K562 (cell line): ENCODE results near the gene BRICD5. TPM values are rescaled to one million over a fixed set of nuclear protein-coding genes. Genes with fewer than 3 reads are reported as not detected.
A peak's percentile ranks its signal among the peaks of the same experiment; 100 is the strongest.

Experiments used
- ATAC-seq: fragments of 200-7000 bp; cut with Tn5 transposase; 3 replicates; pipeline ENCODE4 v1.9.1; 2020; ENCODE audit warnings: moderate library complexity
- BruUV-seq: library from RNA; stranded (reverse); fragments of 400-500 nt; replicated peaks from 2 replicates; lab custom pipeline; 2021; lab: Mats Ljungman, UMichigan
- CTCF ChIA-PET: fragments of 300-600 bp; formaldehyde crosslinking; extraction: SDS; loops from one replicate; lab custom pipeline; 2021; ENCODE audit warnings: low intra/inter-chr PET ratio; lab: Yijun Ruan, JAX
- POLR2A ChIA-PET: fragments of 300-600, 350-650 bp; sonication (Branson Sonifier 250); formaldehyde crosslinking; extraction: SDS; loops from one replicate; lab custom pipeline; 2021; ENCODE audit warnings: antibody characterized with exemption, inconsistent platforms; lab: Yijun Ruan, JAX
- DNase-seq, 4 experiments: peaks; one replicate each; pipeline versions ENCODE4 v3.0.0 to v3.0.0-alpha.2; 2011 to 2018; ENCODE audit warnings: low spot score in 3 of 4, mixed read lengths in 3 of 4; ENCODE audit errors: extremely low read depth in 1 of 4
- FAIRE-seq: peaks from 2 replicates; lab custom pipeline; 2011; peaks lifted over from hg19 to GRCh38; lab: Jason Lieb, UNC
- H2AFZ ChIP-seq: 2 replicates; pipeline ENCODE4 v1.6.0; 2011; ENCODE audit warnings: low read depth, low read length, control low read depth, inconsistent platforms
- H3K27ac ChIP-seq: fragments of 200-600 bp; 3 replicates; pipeline ENCODE4 v1.8.0; 2011; ENCODE audit warnings: low read depth, mild to moderate bottlenecking, control low read depth, inconsistent platforms, low read length, moderate library complexity, mixed read lengths; ENCODE audit errors: extremely low read depth
- H3K27me3 ChIP-seq, 2 experiments: fragments of 300-600 bp in 1 of 2; 2 replicates in 1 of 2; 3 replicates in 1 of 2; pipeline versions ENCODE4 v1.6.0 to v1.8.0; 2011; ENCODE audit warnings: inconsistent platforms in 2 of 2, low read length in 2 of 2, mild to moderate bottlenecking in 1 of 2, mixed read lengths in 1 of 2, moderate library complexity in 1 of 2; ENCODE audit not compliant: control insufficient read depth in 2 of 2, insufficient read depth in 2 of 2
- H3K36me3 ChIP-seq: fragments of 300-600 bp; 3 replicates; pipeline ENCODE4 v1.8.0; 2011; ENCODE audit warnings: mild to moderate bottlenecking, low read length, inconsistent platforms; ENCODE audit not compliant: control insufficient read depth, insufficient read depth
- H3K4me1 ChIP-seq, 2 experiments: fragments of 200-600 bp in 1 of 2; replicated peaks in 1 of 2; 2 replicates in 1 of 2; 3 replicates in 1 of 2; pipeline versions ENCODE4 v1.5.1 to v1.8.0; 2011; ENCODE audit warnings: inconsistent platforms in 2 of 2, low read length in 2 of 2, mild to moderate bottlenecking in 1 of 2, mixed read lengths in 1 of 2, moderate library complexity in 1 of 2; ENCODE audit not compliant: control insufficient read depth in 2 of 2, insufficient read depth in 2 of 2
- H3K4me2 ChIP-seq: 2 replicates; pipeline ENCODE4 v1.6.1; 2011; ENCODE audit warnings: low read length, control low read depth, inconsistent platforms, mixed read lengths; ENCODE audit not compliant: insufficient read depth
- H3K4me3 ChIP-seq: fragments of 200-600 bp; sonication (generic), shearing (Covaris generic); 2 replicates; pipeline ENCODE4 v1.5.1; 2016; ENCODE audit warnings: control low read depth, inconsistent platforms
- H3K79me2 ChIP-seq: fragments of 200-600 bp; 3 replicates; pipeline ENCODE4 v1.8.0; 2011; ENCODE audit warnings: low read length, inconsistent platforms; ENCODE audit not compliant: control insufficient read depth, insufficient read depth
- H3K9ac ChIP-seq, 2 experiments: 2 replicates each; pipeline versions ENCODE4 v1.6.0 to v1.6.1; 2011; ENCODE audit warnings: low read depth in 2 of 2, low read length in 2 of 2, control low read depth in 1 of 2, inconsistent platforms in 1 of 2, mild to moderate bottlenecking in 1 of 2, mixed read lengths in 1 of 2; ENCODE audit not compliant: insufficient read depth in 1 of 2
- H3K9me1 ChIP-seq: one replicate; pipeline ENCODE4 v1.6.0; 2011; ENCODE audit warnings: inconsistent platforms, mild to moderate bottlenecking, low read length, moderate library complexity; ENCODE audit not compliant: control insufficient read depth, insufficient read depth
- H3K9me3 ChIP-seq: replicated peaks from 2 replicates; pipeline ENCODE4 v1.5.1; 2011; ENCODE audit warnings: low read depth, low read length, inconsistent platforms; ENCODE audit not compliant: control insufficient read depth, insufficient read depth
- H4K20me1 ChIP-seq: replicated peaks from 2 replicates; pipeline ENCODE4 v1.6.1; 2011; ENCODE audit warnings: low read length, inconsistent platforms, mixed read lengths; ENCODE audit not compliant: control insufficient read depth, insufficient read depth
- ATF7 ChIP-seq: fragments of 450-650 bp; IDR thresholded peaks from 2 replicates; pipeline ENCODE4 v1.7.1; 2014; ENCODE audit warnings: mild to moderate bottlenecking, moderate library complexity
- BRCA1 ChIP-seq, 2 experiments: fragments of 450-650 bp in 1 of 2; sonication (generic) in 1 of 2; formaldehyde crosslinking in 1 of 2; IDR thresholded peaks; 2 replicates each; pipeline versions ENCODE4 v1.5.0 to v1.6.1; 2017 to 2020; ENCODE audit warnings: mild to moderate bottlenecking in 1 of 2, missing genetic modification reagents in 1 of 2
- COPS2 ChIP-seq: fragments of 450-650 bp; conservative IDR thresholded peaks from 2 replicates; pipeline ENCODE4 v1.6.1; 2016; ENCODE audit warnings: mild to moderate bottlenecking, moderate library complexity
- GABPA ChIP-seq: fragments of 200-800 bp; sonication (Bioruptor generic); conservative IDR thresholded peaks from 2 replicates; pipeline ENCODE4 v1.6.1; 2016; ENCODE audit warnings: low read depth, missing genetic modification characterization, missing compliant biosample characterization
- HDAC8 ChIP-seq: fragments of 450-650 bp; IDR thresholded peaks from 2 replicates; pipeline ENCODE4 v1.6.1; 2016; ENCODE audit warnings: mild to moderate bottlenecking, missing genetic modification characterization, moderate library complexity, missing compliant biosample characterization
- HNRNPH1 ChIP-seq: fragments of 200-400 bp; formaldehyde crosslinking; optimal IDR thresholded peaks from 2 replicates; pipeline ENCODE3; 2017; ENCODE audit warnings: low read depth, mild to moderate bottlenecking, low read length, moderate library complexity
- POLR2G ChIP-seq: fragments of 200-400 bp; formaldehyde crosslinking; IDR thresholded peaks from 2 replicates; pipeline ENCODE4 v1.6.1; 2017; ENCODE audit warnings: low read depth, mild to moderate bottlenecking, antibody characterized with exemption, low read length, moderate library complexity
- RBBP5 ChIP-seq: fragments of 200-600 bp; sonication (generic); IDR thresholded peaks from 2 replicates; pipeline ENCODE4 v1.6.1; 2012; ENCODE audit warnings: borderline replicate concordance, mild to moderate bottlenecking, low read length, control low read depth, inconsistent platforms; ENCODE audit not compliant: insufficient read depth, poor library complexity, severe bottlenecking
- RBM25 ChIP-seq: fragments of 200-400 bp; formaldehyde crosslinking; IDR thresholded peaks from 2 replicates; pipeline ENCODE4 v1.6.1; 2018; ENCODE audit warnings: low read length, low read depth, moderate library complexity; ENCODE audit not compliant: severe bottlenecking
- SNRNP70 ChIP-seq: fragments of 200-400 bp; formaldehyde crosslinking; optimal IDR thresholded peaks from 2 replicates; pipeline ENCODE3; 2017; ENCODE audit warnings: low read depth, low read length
- SP1 ChIP-seq: sonication (generic); formaldehyde crosslinking; IDR thresholded peaks from 2 replicates; pipeline ENCODE4 v1.8.1; 2022; ENCODE audit warnings: mild to moderate bottlenecking, missing genetic modification reagents
- ZEB2 ChIP-seq: fragments of 450-650 bp; IDR thresholded peaks from 2 replicates; pipeline ENCODE4 v1.6.1; 2016
- ZNF12 ChIP-seq: sonication (generic); formaldehyde crosslinking; IDR thresholded peaks from 2 replicates; pipeline ENCODE4 v1.4.0; 2020; ENCODE audit warnings: mild to moderate bottlenecking, missing genetic modification reagents
- ZNF75A ChIP-seq: fragments of 450-650 bp; formaldehyde crosslinking; IDR thresholded peaks from 2 replicates; pipeline ENCODE4 v1.4.0; 2020; ENCODE audit warnings: mild to moderate bottlenecking
- ZNF830 ChIP-seq: fragments of 250-450 bp; sonication (Bioruptor Pico); IDR thresholded peaks from 2 replicates; pipeline ENCODE4 v1.5.0; 2021; ENCODE audit warnings: mild to moderate bottlenecking
- WGBS: fragments of 100-300 bp; shearing (Covaris generic); methylation state at CpG from one replicate; pipeline ENCODE4 v1.1.6; 2016; ENCODE audit warnings: low coverage, mixed read lengths; ENCODE audit not compliant: insufficient coverage; ENCODE audit errors: missing lambda C conversion rate; 5-methylcytosine and 5-hydroxymethylcytosine counted together
- in situ Hi-C: fragments of 300-500 bp; cut with MboI; formaldehyde crosslinking; loops from 4 replicates; pipeline ENCODE4 v1.15.0; 2018; ENCODE audit warnings: inconsistent platforms, mixed read lengths
- intact Hi-C: fragments of 100-400 bp; cut with micrococcal nuclease; formaldehyde crosslinking; loops from 2 replicates; pipeline ENCODE4 v1.14.2; 2022
- polyA plus RNA-seq, 8 experiments: library from polyadenylated mRNA; depleted of rRNA in 4 of 8; stranded (reverse) in 5 of 8; unstranded in 3 of 8; fragments of >200 nt; fragmentation: Nextera tagmentation in 2 of 8; fragmentation: Illumina TruSeq in 1 of 8; extraction: Ambion mirVana in 2 of 8; extraction: Trizol in 1 of 8; gene quantifications; 2 replicates each; pipeline versions ENCODE4 v1.2.1 to v1.2.3, GENCODE V29; 2011 to 2014; ENCODE audit warnings: inconsistent platforms in 1 of 8, missing spikeins in 1 of 8
- total RNA-seq, 7 experiments: library from RNA; depleted of rRNA in 6 of 7; stranded (reverse); fragments of >200 nt in 6 of 7; fragmentation: Illumina TruSeq in 2 of 7; extraction: Trizol in 2 of 7; gene quantifications; 2 replicates each; pipeline versions ENCODE4 v1.2.1 to v1.2.3, GENCODE V29; 2011 to 2021; ENCODE audit warnings: low replicate concordance in 1 of 7
- TF ChIP-seq, protein P1 (sequence below): fragments of 250-450 bp; sonication (Bioruptor Pico); IDR thresholded peaks from 2 replicates; pipeline ENCODE4 v1.5.0; 2021
- TF ChIP-seq, protein P2 (sequence below): IDR thresholded peaks from 2 replicates; pipeline ENCODE4 v1.6.1; 2012; ENCODE audit warnings: low read depth, low read length, improper control_type of control experiment, borderline replicate concordance
- TF ChIP-seq, protein P3 (sequence below): fragments of 250-450 bp; sonication (Bioruptor Pico); IDR thresholded peaks from 2 replicates; pipeline ENCODE4 v1.5.1; 2021; ENCODE audit warnings: mild to moderate bottlenecking

BRICD5 gene
- total and polyA plus RNA-seq, 9 of the 15 experiments (the other 6 are each of a cell fraction or from before 2014, with no cell fraction given) = 0.24 to 15.1 (median 2.4) TPM; not detected in 1

DNA sequence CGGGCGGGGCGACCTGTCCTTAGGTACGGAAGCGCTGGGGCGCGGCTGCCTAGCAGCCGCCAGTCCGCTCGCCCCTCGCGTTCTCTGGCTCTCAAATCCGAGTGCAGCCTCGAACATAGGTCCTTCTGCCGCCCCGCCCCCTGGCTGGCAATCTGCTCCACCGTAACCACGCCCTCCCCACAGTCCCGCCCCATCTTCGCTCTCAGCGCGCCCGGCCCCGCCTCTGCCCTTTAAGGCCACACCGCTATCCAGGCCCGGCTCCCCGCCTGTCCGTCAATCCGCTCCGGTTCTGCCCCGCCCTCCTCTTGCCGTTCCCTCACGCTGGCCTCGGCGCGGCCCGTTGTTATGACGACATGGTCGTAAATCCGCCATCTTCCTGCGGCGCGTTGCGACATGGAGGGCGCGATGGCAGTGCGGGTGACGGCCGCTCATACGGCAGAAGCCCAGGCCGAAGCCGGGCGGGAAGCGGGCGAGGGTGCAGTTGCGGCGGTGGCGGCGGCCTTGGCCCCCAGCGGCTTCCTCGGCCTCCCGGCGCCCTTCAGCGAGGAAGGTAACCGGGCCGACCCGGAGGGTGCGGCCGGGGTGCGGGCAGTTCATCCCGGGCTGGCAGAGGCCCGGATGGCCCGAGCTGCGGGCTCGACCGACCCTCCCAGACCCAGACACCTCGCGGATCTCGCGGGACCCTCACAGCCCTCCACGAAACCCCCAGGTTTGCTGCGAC, 12.7 kb upstream of the BRICD5 start, which contains the start of gene E4F1:
Gene E4F1 (plus strand): TSS at position 371 of the 721 bp plus-strand sequence. CDS start 23 bp downstream, at position 394.
- Histone ChIP-seq H3K9ac (peak within 1 kb of the TSS; percentile 91 to 98), H4K20me1 (peaks cover 11% of the 10 kb centered on the region), H3K9me1 (no peaks in the 10 kb centered on the region), H3K36me3 (peaks cover 32% of the 10 kb centered on the region; the same call in 1 of the 3 replicates), H3K4me3 (peak within 1 kb of the TSS; percentile 87), H3K9me3 (no peaks in the 10 kb centered on the region), H3K27me3 (no peaks in the 10 kb centered on the region), H3K27ac (peak within 1 kb of the TSS; percentile 82), H3K4me2 (peak within 1 kb of the TSS; percentile 77), H3K4me1 (peaks cover 11 to 59% of the 10 kb centered on the region in 2 experiments; a peak in 3 of 5 replicates), H2AFZ (peak within 1 kb of the TSS; percentile 83), H3K79me2 (peaks cover 47% of the 10 kb centered on the region)
- in situ Hi-C loops (no loop called here), intact Hi-C loops (loop anchor here (1.0 kb wide), 1 partner anchor 28 kb away; the partner anchor contains the start of gene ECI1)
- no TSS peak for BruUV-seq
- ChIA-PET CTCF (no interaction called here), POLR2A (interaction anchor here (0.6 to 5.0 kb wide), 9 partner anchors 9 to 259 kb away, joined by 3 to 29 read pairs (median 5); partner anchors contain the start of genes BRICD5, ECI1, PGP and RPS2)
- ATAC-seq (peak; percentile 94), DNase-seq (peak; percentile 94 to 100 (median 96)), FAIRE-seq (peak; percentile 96)
- under 1% methylated on average over 46 of the region's 82 CpGs for whole genome bisulfite sequencing
- TF ChIP-seq, protein P1, sequence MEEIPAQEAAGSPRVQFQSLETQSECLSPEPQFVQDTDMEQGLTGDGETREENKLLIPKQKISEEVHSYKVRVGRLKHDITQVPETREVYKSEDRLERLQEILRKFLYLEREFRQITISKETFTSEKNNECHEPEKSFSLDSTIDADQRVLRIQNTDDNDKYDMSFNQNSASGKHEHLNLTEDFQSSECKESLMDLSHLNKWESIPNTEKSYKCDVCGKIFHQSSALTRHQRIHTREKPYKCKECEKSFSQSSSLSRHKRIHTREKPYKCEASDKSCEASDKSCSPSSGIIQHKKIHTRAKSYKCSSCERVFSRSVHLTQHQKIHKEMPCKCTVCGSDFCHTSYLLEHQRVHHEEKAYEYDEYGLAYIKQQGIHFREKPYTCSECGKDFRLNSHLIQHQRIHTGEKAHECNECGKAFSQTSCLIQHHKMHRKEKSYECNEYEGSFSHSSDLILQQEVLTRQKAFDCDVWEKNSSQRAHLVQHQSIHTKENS (CRISPR knock-in tag) = no peak
- TF ChIP-seq GABPA (tag) (peak; percentile 53), SNRNP70 (no peak), ZNF75A (CRISPR knock-in tag) (no peak), RBBP5 (peak; percentile 85), ATF7 (peak; percentile 92), HNRNPH1 (no peak), ZEB2 (no peak), HDAC8 (tag) (no peak), COPS2 (no peak), SP1 (peak; percentile 98), BRCA1 (IDR thresholded peaks at IDR 0.05) (no peak), BRCA1 (CRISPR knock-in tag; IDR thresholded peaks at IDR 0.05) (no peak), ZNF12 (CRISPR knock-in tag) (peak; percentile 40; the same call in 1 of the 2 replicates), RBM25 (no peak), ZNF830 (no peak), POLR2G (peak; percentile 97)
- TF ChIP-seq, protein P2, sequence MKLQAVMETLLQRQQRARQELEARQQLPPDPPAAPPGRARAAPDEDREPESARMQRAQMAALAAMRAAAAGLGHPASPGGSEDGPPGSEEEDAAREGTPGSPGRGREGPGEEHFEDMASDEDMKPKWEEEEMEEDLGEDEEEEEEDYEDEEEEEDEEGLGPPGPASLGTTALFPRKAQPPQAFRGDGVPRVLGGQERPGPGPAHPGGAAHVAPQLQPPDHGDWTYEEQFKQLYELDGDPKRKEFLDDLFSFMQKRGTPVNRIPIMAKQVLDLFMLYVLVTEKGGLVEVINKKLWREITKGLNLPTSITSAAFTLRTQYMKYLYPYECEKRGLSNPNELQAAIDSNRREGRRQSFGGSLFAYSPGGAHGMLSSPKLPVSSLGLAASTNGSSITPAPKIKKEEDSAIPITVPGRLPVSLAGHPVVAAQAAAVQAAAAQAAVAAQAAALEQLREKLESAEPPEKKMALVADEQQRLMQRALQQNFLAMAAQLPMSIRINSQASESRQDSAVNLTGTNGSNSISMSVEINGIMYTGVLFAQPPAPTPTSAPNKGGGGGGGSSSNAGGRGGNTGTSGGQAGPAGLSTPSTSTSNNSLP = no peak
- TF ChIP-seq, protein P3, sequence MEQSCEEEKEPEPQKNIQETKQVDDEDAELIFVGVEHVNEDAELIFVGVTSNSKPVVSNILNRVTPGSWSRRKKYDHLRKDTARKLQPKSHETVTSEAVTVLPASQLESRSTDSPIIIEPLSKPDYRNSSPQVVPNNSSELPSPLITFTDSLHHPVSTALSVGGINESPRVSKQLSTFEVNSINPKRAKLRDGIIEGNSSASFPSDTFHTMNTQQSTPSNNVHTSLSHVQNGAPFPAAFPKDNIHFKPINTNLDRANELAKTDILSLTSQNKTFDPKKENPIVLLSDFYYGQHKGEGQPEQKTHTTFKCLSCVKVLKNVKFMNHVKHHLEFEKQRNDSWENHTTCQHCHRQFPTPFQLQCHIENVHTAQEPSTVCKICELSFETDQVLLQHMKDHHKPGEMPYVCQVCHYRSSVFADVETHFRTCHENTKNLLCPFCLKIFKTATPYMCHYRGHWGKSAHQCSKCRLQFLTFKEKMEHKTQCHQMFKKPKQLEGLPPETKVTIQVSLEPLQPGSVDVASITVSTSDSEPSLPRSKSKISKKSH (CRISPR knock-in tag) = no peak
